HG02642 (cell line): ENCODE measurements around the gene ZNF892.
"Not testable (repeated sequence)": the region's sequence is repeated elsewhere in the genome, so short reads cannot be mapped to it uniquely, and the experiment has no call there.

ENCODE experiments used
- ATAC-seq: cut with Tn5 transposase; IDR thresholded peaks from one replicate; pipeline ENCODE4 v1.9.1; 2021; ENCODE audit warnings: mild to moderate bottlenecking; ENCODE audit not compliant: unreplicated experiment, poor library complexity

ZNF892 gene

GRCh38 chr2:95207111-95207961 lies at the start of gene ZNF892:
Gene ZNF892 (plus strand): TSS chr2:95207521. CDS start chr2:95207816, 295 bp downstream.
- peak; percentile 97 for ATAC-seq

- no peak for ATAC-seq
These were observed 48.9 kb upstream of the ZNF892 start for GRCh38 chr2:95158441-95158840.

- peak; percentile 57 for ATAC-seq
These were observed 48.3 kb upstream of the ZNF892 start for GRCh38 chr2:95158891-95159619.

- ATAC-seq, result peak; percentile 90
These were observed 47.5 kb upstream of the ZNF892 start, which contains the start of gene ZNF514 for GRCh38 chr2:95159690-95160449. Gene ZNF514 (minus strand): TSS chr2:95159848. CDS start chr2:95153253, 6,595 bp downstream.

GRCh38 chr2:95165030-95165370 lies 42.3 kb upstream of the ZNF892 start:
- peak; percentile 11 for ATAC-seq

GRCh38 chr2:95165371-95166064 lies 41.8 kb upstream of the ZNF892 start, which contains the start of gene ZNF2:
Gene ZNF2 (plus strand): TSS chr2:95165809. CDS start chr2:95176227, 10,418 bp downstream.
- peak; percentile 98 for ATAC-seq

GRCh38 chr2:95166065-95166763 lies 41.1 kb upstream of the ZNF892 start:
- ATAC-seq, result no peak

GRCh38 chr2:95171902-95172301 lies 35.4 kb upstream of the ZNF892 start:
- ATAC-seq, result no peak

- ATAC-seq, result no peak
These were observed 33.2 kb upstream of the ZNF892 start for GRCh38 chr2:95174031-95174542.

- ATAC-seq, result no peak
These were observed 27.9 kb upstream of the ZNF892 start for GRCh38 chr2:95179451-95179850.

GRCh38 chr2:95181774-95182173 lies 25.5 kb upstream of the ZNF892 start:
- ATAC-seq, result no peak

GRCh38 chr2:95185197-95185596 lies 22.1 kb upstream of the ZNF892 start:
- ATAC-seq, result no peak

GRCh38 chr2:95185973-95186372 lies 21.3 kb upstream of the ZNF892 start:
- no peak for ATAC-seq

- ATAC-seq, result not testable (repeated sequence)
These were observed 14.4 kb upstream of the ZNF892 start for GRCh38 chr2:95192956-95193355.

GRCh38 chr2:95203911-95204310 lies 3.4 kb upstream of the ZNF892 start:
- no peak for ATAC-seq

- ATAC-seq, result no peak
These were observed 2.9 kb upstream of the ZNF892 start for GRCh38 chr2:95204396-95204795.

- no peak for ATAC-seq
These were observed 1.2 kb upstream of the ZNF892 start for GRCh38 chr2:95206096-95206495.

GRCh38 chr2:95208106-95208505 lies 785 bp downstream of the ZNF892 start:
- no peak for ATAC-seq

- no peak for ATAC-seq
These were observed 7.8 kb downstream of the ZNF892 start for GRCh38 chr2:95215018-95215612.
